Fibroblast of villous mesenchyme (primary cell): ENCODE data around the gene ZNF835. TPM values are rescaled to one million over a fixed set of nuclear protein-coding genes. Genes with fewer than 3 reads are reported as not detected.

Experiments
- DNase-seq: peaks from one replicate; pipeline ENCODE4 v3.0.0-alpha.2; 2010; ENCODE audit warnings: low read depth
- H3K4me3 ChIP-seq: 2 replicates; pipeline ENCODE4 v1.5.1; 2011; ENCODE audit warnings: low read depth, mild to moderate bottlenecking, low read length
- total RNA-seq: library from RNA; depleted of rRNA; stranded (reverse); fragments of >200 nt; gene quantifications from 2 replicates; pipeline ENCODE4 v1.2.3, GENCODE V29; 2012
- TF ChIP-seq, protein P1 (sequence below): IDR thresholded peaks from 2 replicates; pipeline ENCODE4 v1.5.1; 2012; ENCODE audit warnings: low read depth, mild to moderate bottlenecking, low read length; ENCODE audit not compliant: insufficient read depth

Gene ZNF835
- total RNA-seq, 1 donor: not detected

DNA sequence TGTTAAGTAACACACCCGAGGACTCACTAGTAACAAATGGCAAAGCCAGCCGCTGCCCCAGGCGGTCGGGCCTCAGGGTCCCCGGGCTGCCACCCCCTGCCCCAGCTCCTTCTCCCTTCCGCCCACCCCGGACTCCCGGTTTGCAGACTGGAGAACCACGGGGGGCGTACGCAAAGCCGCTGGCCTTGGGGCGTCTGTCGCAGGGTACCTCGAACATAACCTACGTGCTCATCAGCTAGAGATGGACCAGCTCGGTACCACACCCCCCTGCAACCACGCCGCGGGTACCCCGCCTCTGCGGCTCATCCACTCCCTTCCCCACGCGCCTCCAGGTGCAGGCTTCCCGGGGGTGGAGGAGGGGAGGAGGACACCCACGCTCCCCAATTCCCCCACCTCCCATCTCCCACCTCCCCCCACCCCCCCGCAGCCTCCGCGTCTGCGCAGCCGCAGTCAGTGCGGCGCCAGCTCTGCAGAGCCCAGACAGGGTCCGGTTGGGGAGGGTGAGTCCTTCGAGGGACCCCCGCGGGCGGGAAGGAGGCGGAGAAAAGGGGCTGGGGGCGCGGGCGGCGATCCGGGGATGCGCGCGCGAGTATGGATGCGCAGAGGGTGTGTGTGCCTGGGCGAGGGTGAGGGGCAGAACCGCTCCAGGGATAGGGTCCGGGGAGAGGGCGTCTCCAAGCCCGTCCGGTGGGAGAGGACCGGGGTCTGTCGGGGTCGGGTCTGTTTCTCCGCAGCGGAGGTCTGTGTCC is 28.7 kb downstream of the ZNF835 start, which contains the start of gene SMIM17:
SMIM17 (plus strand) TSS at position 449 of the 749 bp plus-strand sequence. CDS start 2,509 bp downstream, outside the sequence.
- DNase-seq: no peak
- no peak within 1 kb of the TSS for H3K4me3 ChIP-seq
- TF ChIP-seq, protein P1, sequence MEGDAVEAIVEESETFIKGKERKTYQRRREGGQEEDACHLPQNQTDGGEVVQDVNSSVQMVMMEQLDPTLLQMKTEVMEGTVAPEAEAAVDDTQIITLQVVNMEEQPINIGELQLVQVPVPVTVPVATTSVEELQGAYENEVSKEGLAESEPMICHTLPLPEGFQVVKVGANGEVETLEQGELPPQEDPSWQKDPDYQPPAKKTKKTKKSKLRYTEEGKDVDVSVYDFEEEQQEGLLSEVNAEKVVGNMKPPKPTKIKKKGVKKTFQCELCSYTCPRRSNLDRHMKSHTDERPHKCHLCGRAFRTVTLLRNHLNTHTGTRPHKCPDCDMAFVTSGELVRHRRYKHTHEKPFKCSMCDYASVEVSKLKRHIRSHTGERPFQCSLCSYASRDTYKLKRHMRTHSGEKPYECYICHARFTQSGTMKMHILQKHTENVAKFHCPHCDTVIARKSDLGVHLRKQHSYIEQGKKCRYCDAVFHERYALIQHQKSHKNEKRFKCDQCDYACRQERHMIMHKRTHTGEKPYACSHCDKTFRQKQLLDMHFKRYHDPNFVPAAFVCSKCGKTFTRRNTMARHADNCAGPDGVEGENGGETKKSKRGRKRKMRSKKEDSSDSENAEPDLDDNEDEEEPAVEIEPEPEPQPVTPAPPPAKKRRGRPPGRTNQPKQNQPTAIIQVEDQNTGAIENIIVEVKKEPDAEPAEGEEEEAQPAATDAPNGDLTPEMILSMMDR: no peak

DNA sequence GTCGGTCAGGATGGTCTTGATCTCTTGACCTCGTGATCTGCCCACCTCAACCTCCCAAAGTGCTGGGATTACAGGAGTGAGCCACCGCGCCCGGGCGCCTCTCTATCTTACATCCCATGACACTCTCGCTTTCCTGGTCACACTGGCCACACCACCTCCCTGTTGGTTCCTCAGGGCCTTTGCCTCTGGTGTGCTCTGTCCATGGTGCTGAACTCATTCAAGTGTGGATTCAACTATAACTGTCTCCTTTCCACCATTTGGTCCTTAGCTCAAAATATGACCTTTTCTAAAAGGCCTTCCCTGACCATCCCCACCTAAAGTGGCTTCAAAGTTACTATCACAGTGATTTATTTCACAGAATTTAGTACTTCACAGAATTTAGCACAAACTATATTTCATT is 32.3 kb downstream of the ZNF835 start:
- peak; percentile 12 for DNase-seq
- no peak overlapping the region for H3K4me3 ChIP-seq
- TF ChIP-seq, protein P1: no peak

DNA sequence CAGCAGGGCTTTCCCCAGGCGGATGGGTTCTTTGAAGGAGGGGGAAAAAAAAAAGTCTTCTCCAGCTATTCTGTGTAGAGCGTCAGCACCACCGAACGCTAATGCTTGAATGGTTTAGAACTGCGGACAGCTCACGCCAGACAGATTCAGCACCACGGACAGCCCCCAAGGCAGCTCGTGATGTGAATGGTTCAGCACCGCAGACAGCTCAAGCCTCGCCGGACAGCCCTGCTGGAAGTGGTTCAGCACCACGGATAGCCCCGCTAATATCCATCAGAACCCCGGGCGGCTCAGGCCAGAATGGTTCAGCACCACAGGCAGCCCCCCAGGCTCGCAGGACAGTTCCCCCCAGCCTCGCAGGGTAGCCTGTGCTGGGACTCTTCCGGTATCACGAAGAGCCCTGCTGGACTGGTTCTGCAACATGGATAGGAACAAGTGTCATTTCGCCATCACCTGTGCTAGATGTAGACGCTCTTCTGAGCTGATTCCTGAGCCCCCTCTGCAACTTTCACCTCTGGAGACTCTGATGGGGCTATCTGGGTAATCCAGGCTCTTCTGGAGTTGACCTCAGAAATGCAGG is 33.5 kb downstream of the ZNF835 start:
- H3K4me3 ChIP-seq: no peak overlapping the region
- peak; percentile 78 for DNase-seq
- TF ChIP-seq, protein P1: no peak

DNA sequence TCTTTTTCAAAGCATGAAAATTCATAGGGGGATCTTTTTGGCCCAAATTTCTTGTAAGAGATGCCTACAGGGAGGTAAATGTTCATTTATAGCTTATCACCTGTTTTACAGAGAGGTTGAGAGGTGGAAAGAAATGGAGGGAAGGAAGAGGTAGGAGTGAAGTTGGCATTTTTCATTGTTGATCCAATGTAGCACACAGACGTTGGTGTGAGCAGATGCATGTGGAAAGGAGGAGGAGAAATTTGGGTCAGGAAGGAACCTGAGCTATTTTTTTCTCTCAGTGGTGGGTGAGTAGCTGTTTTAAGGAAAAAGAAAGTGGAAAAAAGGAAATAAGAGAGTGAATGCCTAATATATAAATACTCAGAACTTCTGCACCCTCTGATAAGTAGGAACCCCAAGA is 38.5 kb downstream of the ZNF835 start:
- TF ChIP-seq, protein P1: no peak
- no peak overlapping the region for H3K4me3 ChIP-seq
- DNase-seq: no peak

DNA sequence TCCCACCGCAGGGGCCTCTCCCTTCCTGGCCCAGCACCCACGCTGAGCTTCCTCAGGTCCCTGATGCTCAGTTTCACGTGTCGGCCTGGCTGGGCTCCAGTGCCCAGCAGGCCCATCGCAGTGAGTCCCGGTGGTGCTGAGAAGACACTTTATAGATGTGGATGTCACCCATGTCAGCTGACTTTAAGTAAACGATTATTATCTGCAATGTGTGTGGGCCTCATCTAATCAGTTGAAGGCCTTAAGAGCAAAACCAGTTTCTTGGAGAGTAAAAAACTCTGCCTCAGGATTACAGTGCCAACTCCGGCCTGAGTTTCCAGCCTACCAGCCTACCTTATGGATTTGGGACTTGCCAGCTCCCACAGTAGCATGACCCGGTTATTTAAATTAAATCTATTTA is 45.8 kb downstream of the ZNF835 start:
- TF ChIP-seq, protein P1: no peak
- H3K4me3 ChIP-seq: no peak overlapping the region
- no peak for DNase-seq

DNA sequence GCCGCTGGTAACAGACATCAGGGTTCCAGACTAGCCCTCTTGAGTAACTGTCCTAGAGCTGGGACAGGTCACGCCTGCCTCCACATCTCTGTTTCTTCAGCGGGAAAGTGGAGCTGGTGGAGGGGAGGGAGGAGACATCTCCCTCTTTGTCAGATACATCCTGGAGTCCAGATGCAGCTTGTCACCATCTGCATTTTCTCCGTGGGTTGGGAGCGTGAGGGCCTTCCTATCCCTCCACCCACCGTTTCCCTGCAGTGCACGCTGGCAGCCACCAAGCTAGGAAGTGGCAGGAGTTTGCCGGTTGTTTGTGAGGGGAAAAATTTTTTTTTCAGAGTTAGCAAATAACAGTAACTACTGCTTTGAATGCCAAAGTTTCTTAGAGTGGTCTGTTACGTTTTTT is 48.6 kb downstream of the ZNF835 start:
- TF ChIP-seq, protein P1: no peak
- no peak overlapping the region for H3K4me3 ChIP-seq
- DNase-seq: no peak
